Heart right ventricle (tissue), 16 donors: Measurements from ENCODE around the gene VPS13D. TPM values are rescaled to one million over a fixed set of nuclear protein-coding genes. Genes with fewer than 3 reads are reported as not detected.

Experiments
- ATAC-seq, 8 donors: fragments of 200-7000 bp; cut with Tn5 transposase; one replicate each; pipeline ENCODE4 v1.9.1; 2020; ENCODE audit warnings: mild to moderate bottlenecking in 8 of 8, moderate library complexity in 8 of 8, moderate number of reproducible peaks in 1 of 8
- DNase-seq, 2 donors: peaks; one replicate each; pipeline ENCODE4 v3.0.0-alpha.2; 2020
- H3K27ac ChIP-seq, 10 donors: fragments of 200-600 bp; sonication (generic) in 2 of 10; one replicate each; pipeline versions ENCODE4 v1.5.0 to v1.8.0; 2020 to 2022; ENCODE audit warnings: mild to moderate bottlenecking in 3 of 10
- H3K27me3 ChIP-seq, 7 donors: fragments of 200-600 bp; one replicate each; pipeline ENCODE4 v1.8.0; 2021 to 2022; ENCODE audit warnings: mild to moderate bottlenecking in 2 of 7
- H3K36me3 ChIP-seq, 9 donors: fragments of 200-600 bp; sonication (generic) in 1 of 9; one replicate each; pipeline versions ENCODE4 v1.5.0 to v1.8.0; 2020 to 2022; ENCODE audit warnings: mild to moderate bottlenecking in 2 of 9
- H3K4me1 ChIP-seq, 9 donors: fragments of 200-600 bp; sonication (generic) in 1 of 9; one replicate each; pipeline versions ENCODE4 v1.5.0 to v1.8.0; 2020 to 2022; ENCODE audit warnings: mild to moderate bottlenecking in 4 of 9
- H3K4me3 ChIP-seq, 10 donors: fragments of 200-600 bp; sonication (generic) in 2 of 10; one replicate each; pipeline versions ENCODE4 v1.5.0 to v1.8.0; 2020 to 2022; ENCODE audit warnings: mild to moderate bottlenecking in 7 of 10, moderate library complexity in 2 of 10
- H3K9me3 ChIP-seq, 11 donors: fragments of 200-600 bp in 10 of 11; sonication (generic) in 2 of 11; one replicate each; pipeline versions ENCODE4 v1.5.0 to v1.8.0; 2013 to 2022; ENCODE audit warnings: mild to moderate bottlenecking in 2 of 11, control low read depth in 1 of 11, moderate library complexity in 1 of 11
- WGBS, 2 donors: extraction: QIAGEN DNeasy Blood & Tissue Kit; methylation state at CpG; one replicate each; pipeline ENCODE4 v1.1.7; 2013; ENCODE audit warnings: inconsistent platforms in 1 of 2; 5-methylcytosine and 5-hydroxymethylcytosine counted together
- intact Hi-C, 10 donors: fragments of 100-400 bp; cut with DNase I; formaldehyde crosslinking; loops; one replicate each; pipeline versions ENCODE4 v1.11.1 to v1.14.2; 2022
- polyA plus RNA-seq, 2 donors: library from polyadenylated mRNA; stranded (reverse); fragments of 200-250 nt; gene quantifications; one replicate each; pipeline ENCODE4 v1.2.3, GENCODE V29; 2013
- total RNA-seq, 10 donors: library from RNA; stranded (reverse); fragmentation: NEBNext Ultra II Directional in 3 of 10; extraction: Animal tissue kit (Norgen Biotek cat#: 25700) in 3 of 10; gene quantifications; one replicate each; pipeline versions ENCODE4 v1.2.1 to v1.2.4, GENCODE V29; 2021 to 2023
- TF ChIP-seq, protein P1 (sequence below), 9 donors: fragments of 200-600 bp; sonication (generic) in 2 of 9; IDR thresholded peaks; one replicate each; pipeline versions ENCODE4 v1.5.0 to v1.8.0; 2021 to 2022; ENCODE audit warnings: antibody characterized with exemption in 9 of 9, mild to moderate bottlenecking in 5 of 9, moderate library complexity in 1 of 9
- donor health status: Arrhythmogenic right ventricular cardiomyopathy.
- donor health status: ischemic (EF 13 %, LVEDD 7.1; RV severe dilation, severe dysfunction).
- donor health status: healthy with polysubstance abuse.
- donor health status: DM: no; HTN: yes; CAD: no.
- donor health status: DM: no; HTN: no; CAD: no.
- donor health status: ischemic (EF 25% LVEDD 6.9; RV normal size, moderate dysfunction).
- donor health status: ischemic (EF 25% LVEDD 5.7; RV mildly dilated, moderate dysfunction).
- donor health status: healthy.
- donor health status: DM: yes; HTN: yes; CAD: no.
- donor health status: Ischemic cardiomyopathy.
- donor health status: ischemic (EF 35%, LVEDD 5.7; RV mildly dilated, moderate dysfunction).
- donor health status: nonischemic (EF 11% LVEDD 7.7; RV severe dilation, severe dysfunction).
- donor health status: DM: yes; HTN: yes; CAD: no.
- donor health status: PGD.
- donor health status: ischemic (EF 29% LVEDD 5.4; RV normal size, mild dysfunction).
- donor health status: nonischemic (EF 23%, LVEDD 6.1; RV moderate dilation, normal function).

VPS13D gene
- total and polyA plus RNA-seq, 12 donors = 36.9 to 161 (median 83.3) TPM

- no peaks in the 10 kb centered on the region for H3K9me3 ChIP-seq
- TF ChIP-seq, protein P1, sequence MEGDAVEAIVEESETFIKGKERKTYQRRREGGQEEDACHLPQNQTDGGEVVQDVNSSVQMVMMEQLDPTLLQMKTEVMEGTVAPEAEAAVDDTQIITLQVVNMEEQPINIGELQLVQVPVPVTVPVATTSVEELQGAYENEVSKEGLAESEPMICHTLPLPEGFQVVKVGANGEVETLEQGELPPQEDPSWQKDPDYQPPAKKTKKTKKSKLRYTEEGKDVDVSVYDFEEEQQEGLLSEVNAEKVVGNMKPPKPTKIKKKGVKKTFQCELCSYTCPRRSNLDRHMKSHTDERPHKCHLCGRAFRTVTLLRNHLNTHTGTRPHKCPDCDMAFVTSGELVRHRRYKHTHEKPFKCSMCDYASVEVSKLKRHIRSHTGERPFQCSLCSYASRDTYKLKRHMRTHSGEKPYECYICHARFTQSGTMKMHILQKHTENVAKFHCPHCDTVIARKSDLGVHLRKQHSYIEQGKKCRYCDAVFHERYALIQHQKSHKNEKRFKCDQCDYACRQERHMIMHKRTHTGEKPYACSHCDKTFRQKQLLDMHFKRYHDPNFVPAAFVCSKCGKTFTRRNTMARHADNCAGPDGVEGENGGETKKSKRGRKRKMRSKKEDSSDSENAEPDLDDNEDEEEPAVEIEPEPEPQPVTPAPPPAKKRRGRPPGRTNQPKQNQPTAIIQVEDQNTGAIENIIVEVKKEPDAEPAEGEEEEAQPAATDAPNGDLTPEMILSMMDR (IDR thresholded peaks at IDR 0.05) = no peak
- intact Hi-C loops = loop anchor here in 1 of 10 donors (10.0 kb wide), 1 partner anchor 71 kb away; no protein-coding TSS in a partner anchor
- 59 to 63% methylated on average over 12 of the region's 12 CpGs for WGBS, 2 donors
- ATAC-seq (peak in 4 of 8 donors; percentile 17 to 59 (median 48)), DNase-seq (no peak)
- H3K4me3 ChIP-seq = no peak overlapping the region
- peaks cover 0 to 57% (median 4%) of the 10 kb centered on the region in 9 donors for H3K36me3 ChIP-seq
- H3K4me1 ChIP-seq = peaks cover 12 to 47% (median 38%) of the 10 kb centered on the region in 9 donors
- H3K27ac ChIP-seq = peak overlapping the region in 5 of 10 donors; percentile 16 to 59 (median 39)
- no peaks in the 10 kb centered on the region for H3K27me3 ChIP-seq
Observed at GRCh38 chr1:12485231-12486058, 255.6 kb downstream of the VPS13D start.

DNA sequence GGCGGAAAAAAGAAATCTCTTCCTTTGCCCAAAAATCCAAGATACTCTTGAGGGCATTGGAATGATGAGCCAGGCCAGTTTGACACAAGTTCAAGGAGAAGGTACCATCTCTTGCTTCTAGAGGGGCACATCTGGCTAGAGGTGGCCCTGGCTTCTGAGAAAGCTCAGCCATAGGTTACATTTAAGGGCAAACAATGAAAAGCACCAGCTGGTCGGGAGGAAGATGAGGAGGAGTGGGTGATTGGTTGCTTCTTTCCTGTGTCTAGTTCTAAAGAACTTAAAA is 256.2 kb downstream of the VPS13D start:
- 78 to 80% methylated on average over 2 of the region's 2 CpGs for WGBS, 2 donors
- DNase-seq (no peak), ATAC-seq (peak in 1 of 8 donors; percentile 11)
- intact Hi-C loops = loop anchor here in 1 of 10 donors (10.0 kb wide), 1 partner anchor 71 kb away; no protein-coding TSS in a partner anchor
- Histone ChIP-seq H3K9me3 (no peaks in the 10 kb centered on the region), H3K4me1 (peaks cover 12 to 41% (median 32%) of the 10 kb centered on the region in 9 donors), H3K27ac (peak overlapping the region in 6 of 10 donors; percentile 16 to 59 (median 38)), H3K36me3 (peaks cover 0 to 62% (median 4%) of the 10 kb centered on the region in 9 donors), H3K4me3 (no peak overlapping the region), H3K27me3 (no peaks in the 10 kb centered on the region)
- TF ChIP-seq, protein P1 (IDR thresholded peaks at IDR 0.05) = no peak

- no peak overlapping the region for H3K4me3 ChIP-seq
- H3K27ac ChIP-seq = peak overlapping the region in 6 of 10 donors; percentile 16 to 59 (median 38)
- H3K27me3 ChIP-seq = no peaks in the 10 kb centered on the region
- H3K4me1 ChIP-seq = peaks cover 12 to 36% (median 27%) of the 10 kb centered on the region in 9 donors
- H3K9me3 ChIP-seq = no peaks in the 10 kb centered on the region
- TF ChIP-seq, protein P1 (IDR thresholded peaks at IDR 0.05) = no peak
- 30 to 44% methylated on average over 18 of the region's 18 CpGs for WGBS, 2 donors
- H3K36me3 ChIP-seq = peaks cover 0 to 67% (median 4%) of the 10 kb centered on the region in 9 donors
- ATAC-seq (peak; percentile 60 to 82 (median 70)), DNase-seq (peak in 1 of 2 donors; percentile 64)
- intact Hi-C loops = loop anchor here in 1 of 10 donors (10.0 kb wide), 1 partner anchor 72 kb away; no protein-coding TSS in a partner anchor
Observed at GRCh38 chr1:12486401-12487005, 256.7 kb downstream of the VPS13D start.

DNA sequence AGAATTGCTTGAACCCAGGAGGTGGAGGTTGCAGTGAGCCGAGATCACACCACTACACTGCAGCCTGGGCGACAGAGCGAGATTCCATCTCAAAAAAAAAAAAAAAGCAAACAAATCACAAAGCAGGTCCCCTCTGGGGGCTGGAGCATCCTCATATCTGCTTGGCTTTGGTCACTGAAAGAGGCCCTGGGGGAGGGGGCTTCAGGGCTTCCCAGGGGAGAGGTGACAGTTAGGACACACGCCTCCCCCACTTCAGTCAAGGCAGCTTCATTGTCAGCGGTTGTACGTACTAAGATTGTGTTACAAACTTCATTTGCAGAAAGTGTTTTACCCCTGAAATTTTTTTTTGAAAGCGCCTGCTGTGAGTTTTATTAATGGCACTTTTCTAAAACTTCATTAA is 257.7 kb downstream of the VPS13D start:
- H3K27me3 ChIP-seq = no peaks in the 10 kb centered on the region
- TF ChIP-seq, protein P1 (IDR thresholded peaks at IDR 0.05) = no peak
- H3K27ac ChIP-seq = no peak overlapping the region
- ATAC-seq (no peak), DNase-seq (no peak)
- intact Hi-C loops = loop anchor here in 1 of 10 donors (10.0 kb wide), 1 partner anchor 73 kb away; no protein-coding TSS in a partner anchor
- H3K4me3 ChIP-seq = no peak overlapping the region
- no peaks in the 10 kb centered on the region for H3K9me3 ChIP-seq
- H3K36me3 ChIP-seq = peaks cover 0 to 62% (median 0%) of the 10 kb centered on the region in 9 donors
- WGBS, 2 donors = 94 to 97% methylated on average over 7 of the region's 7 CpGs
- H3K4me1 ChIP-seq = peaks cover 12 to 30% (median 25%) of the 10 kb centered on the region in 9 donors
